Gastroesophageal sphincter (tissue), 4 donors: ENCODE data around the gene C2CD5. TPM values are rescaled to one million over a fixed set of nuclear protein-coding genes. Genes with fewer than 3 reads are reported as not detected.
A peak's percentile ranks its signal among the peaks of the same experiment; 100 is the strongest.

Source experiments
- ATAC-seq: fragments of 150-250 bp; one replicate; pipeline ENCODE4 v1.9.1; 2016; ENCODE audit warnings: mild to moderate bottlenecking, moderate library complexity
- H3K27ac ChIP-seq, 4 donors: fragments of 200-600 bp; sonication (generic) in 3 of 4; 1 replicate in 3 of 4; 2 replicates in 1 of 4; pipeline ENCODE4 v1.5.1; 2016 to 2019
- H3K27me3 ChIP-seq: fragments of 200-600 bp; sonication (generic); one replicate; pipeline ENCODE4 v1.5.1; 2019
- H3K36me3 ChIP-seq, 2 donors: fragments of 200-600 bp; sonication (generic); one replicate each; pipeline ENCODE4 v1.5.1; 2019; ENCODE audit warnings: control low read depth in 1 of 2
- H3K4me1 ChIP-seq, 3 donors: fragments of 200-600 bp; sonication (generic); 1 replicate in 2 of 3; 2 replicates in 1 of 3; pipeline ENCODE4 v1.5.1; 2016 to 2019; ENCODE audit warnings: control low read depth in 2 of 3
- H3K4me3 ChIP-seq, 2 donors: fragments of 200-600 bp; sonication (generic); one replicate each; pipeline ENCODE4 v1.5.1; 2019; ENCODE audit warnings: mild to moderate bottlenecking in 1 of 2, moderate library complexity in 1 of 2
- H3K9me3 ChIP-seq, 3 donors: fragments of 200-600 bp; sonication (generic); one replicate each; pipeline ENCODE4 v1.5.1; 2017 to 2019; ENCODE audit warnings: control low read depth in 2 of 3
- EP300 ChIP-seq: sonication (generic); formaldehyde crosslinking; IDR thresholded peaks from one replicate; pipeline ENCODE4 v1.6.1; 2017; ENCODE audit warnings: antibody characterized with exemption, mild to moderate bottlenecking
- POLR2A ChIP-seq, 2 donors: fragments of 450-650 bp; IDR thresholded peaks; one replicate each; pipeline ENCODE4 v1.6.1; 2017; ENCODE audit warnings: antibody characterized with exemption in 2 of 2, mild to moderate bottlenecking in 2 of 2, moderate library complexity in 1 of 2
- POLR2AphosphoS5 ChIP-seq: sonication (generic); formaldehyde crosslinking; IDR thresholded peaks from one replicate; pipeline ENCODE4 v1.6.1; 2017; ENCODE audit warnings: antibody characterized with exemption
- WGBS, 2 donors: methylation state at CpG; one replicate each; pipeline ENCODE4 v1.1.5; 2018; ENCODE audit warnings: low coverage in 1 of 2; 5-methylcytosine and 5-hydroxymethylcytosine counted together
- total RNA-seq, 4 donors: library from RNA; depleted of rRNA; stranded (reverse); fragments of >200 nt; gene quantifications; one replicate each; pipeline ENCODE4 v1.1.0, GENCODE V29; 2016
- TF ChIP-seq, protein P1 (sequence below), 4 experiments: fragments of 200-600 bp in 2 of 4; fragments of 450-650 bp in 2 of 4; sonication (generic) in 1 of 4; IDR thresholded peaks; one replicate each; pipeline ENCODE4 v1.5.1; 2017 to 2019; ENCODE audit warnings: antibody characterized with exemption in 4 of 4, mild to moderate bottlenecking in 2 of 4, moderate library complexity in 2 of 4

Gene C2CD5
- total RNA-seq, 4 donors from 2014 or later, result 18.9 to 72.8 (median 31.7) TPM

DNA sequence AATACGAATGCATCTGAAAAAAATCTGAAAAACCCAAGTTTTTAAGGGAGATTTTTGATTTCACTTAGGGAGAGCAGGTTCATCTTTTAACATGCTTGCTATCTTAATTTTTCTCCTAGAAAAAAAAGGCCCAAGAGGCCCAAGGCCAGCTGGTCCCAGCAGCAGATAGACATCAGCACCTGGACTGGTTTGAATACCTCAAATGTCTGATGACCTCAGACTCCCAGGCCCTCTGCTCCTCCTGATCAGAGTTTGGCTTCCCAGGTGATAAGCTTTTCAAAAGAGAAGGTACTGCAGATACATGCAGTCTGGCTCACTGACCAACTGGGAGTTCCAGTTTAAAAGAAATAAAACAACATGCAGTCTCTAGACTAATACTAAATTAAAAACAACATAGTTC is 82.6 kb downstream of the C2CD5 start:
- ATAC-seq, result no peak
- TF ChIP-seq EP300 (no peak), POLR2A (IDR thresholded peaks at IDR 0.05) (no peak), POLR2AphosphoS5 (no peak)
- TF ChIP-seq, protein P1, sequence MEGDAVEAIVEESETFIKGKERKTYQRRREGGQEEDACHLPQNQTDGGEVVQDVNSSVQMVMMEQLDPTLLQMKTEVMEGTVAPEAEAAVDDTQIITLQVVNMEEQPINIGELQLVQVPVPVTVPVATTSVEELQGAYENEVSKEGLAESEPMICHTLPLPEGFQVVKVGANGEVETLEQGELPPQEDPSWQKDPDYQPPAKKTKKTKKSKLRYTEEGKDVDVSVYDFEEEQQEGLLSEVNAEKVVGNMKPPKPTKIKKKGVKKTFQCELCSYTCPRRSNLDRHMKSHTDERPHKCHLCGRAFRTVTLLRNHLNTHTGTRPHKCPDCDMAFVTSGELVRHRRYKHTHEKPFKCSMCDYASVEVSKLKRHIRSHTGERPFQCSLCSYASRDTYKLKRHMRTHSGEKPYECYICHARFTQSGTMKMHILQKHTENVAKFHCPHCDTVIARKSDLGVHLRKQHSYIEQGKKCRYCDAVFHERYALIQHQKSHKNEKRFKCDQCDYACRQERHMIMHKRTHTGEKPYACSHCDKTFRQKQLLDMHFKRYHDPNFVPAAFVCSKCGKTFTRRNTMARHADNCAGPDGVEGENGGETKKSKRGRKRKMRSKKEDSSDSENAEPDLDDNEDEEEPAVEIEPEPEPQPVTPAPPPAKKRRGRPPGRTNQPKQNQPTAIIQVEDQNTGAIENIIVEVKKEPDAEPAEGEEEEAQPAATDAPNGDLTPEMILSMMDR (IDR thresholded peaks at IDR 0.05), result no peak
- no peak overlapping the region for H3K27ac ChIP-seq
- 88 to 100% methylated on average over 1 of the region's 1 CpG for WGBS, 2 donors
- H3K9me3 ChIP-seq, result no peaks in the 10 kb centered on the region
- H3K36me3 ChIP-seq, result peaks cover 0 to 3% of the 10 kb centered on the region in 2 donors
- no peaks in the 10 kb centered on the region for H3K4me1 ChIP-seq
- no peak overlapping the region for H3K4me3 ChIP-seq
- no peaks in the 10 kb centered on the region for H3K27me3 ChIP-seq

DNA sequence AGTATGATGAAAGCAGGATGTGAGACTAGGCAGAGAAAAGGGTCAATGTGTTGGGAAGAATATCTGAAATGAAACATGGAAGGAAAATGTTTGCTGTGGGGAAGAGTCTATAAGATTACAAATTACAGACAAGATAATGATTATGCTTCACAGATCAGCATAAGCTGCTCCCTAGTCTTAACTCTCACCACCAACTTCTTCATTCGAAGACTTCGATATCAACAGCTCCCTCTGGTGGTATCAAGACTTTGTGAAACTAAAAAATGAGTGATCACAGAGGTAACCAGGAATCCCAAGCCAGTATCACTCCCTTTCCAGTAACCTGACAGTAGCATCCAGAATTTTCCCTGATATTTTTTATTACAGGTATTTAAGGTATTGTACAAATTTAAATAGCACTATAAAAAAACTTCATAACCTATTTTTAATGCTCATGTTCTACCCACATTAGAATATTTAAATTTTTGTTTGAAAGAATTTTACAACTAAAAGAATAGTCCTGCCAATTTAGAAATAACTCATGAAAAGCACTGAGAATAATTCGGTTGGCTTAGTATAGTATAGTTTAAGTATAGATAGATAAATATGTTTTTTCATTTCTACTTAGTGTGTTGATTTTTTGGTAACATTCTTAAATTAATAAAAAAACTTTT is 84.4 kb downstream of the C2CD5 start:
- Histone ChIP-seq H3K9me3 (no peaks in the 10 kb centered on the region), H3K4me3 (no peak overlapping the region), H3K36me3 (peaks cover 0 to 5% of the 10 kb centered on the region in 2 donors), H3K27ac (no peak overlapping the region), H3K4me1 (no peaks in the 10 kb centered on the region), H3K27me3 (no peaks in the 10 kb centered on the region)
- TF ChIP-seq POLR2AphosphoS5 (no peak), EP300 (no peak), POLR2A (IDR thresholded peaks at IDR 0.05) (no peak)
- TF ChIP-seq, protein P1 (IDR thresholded peaks at IDR 0.05), result peak; percentile 44 to 64 (median 56)
- peak; percentile 50 for ATAC-seq
- WGBS, 2 donors, result 12 to 26% methylated on average over 3 of the region's 3 CpGs

DNA sequence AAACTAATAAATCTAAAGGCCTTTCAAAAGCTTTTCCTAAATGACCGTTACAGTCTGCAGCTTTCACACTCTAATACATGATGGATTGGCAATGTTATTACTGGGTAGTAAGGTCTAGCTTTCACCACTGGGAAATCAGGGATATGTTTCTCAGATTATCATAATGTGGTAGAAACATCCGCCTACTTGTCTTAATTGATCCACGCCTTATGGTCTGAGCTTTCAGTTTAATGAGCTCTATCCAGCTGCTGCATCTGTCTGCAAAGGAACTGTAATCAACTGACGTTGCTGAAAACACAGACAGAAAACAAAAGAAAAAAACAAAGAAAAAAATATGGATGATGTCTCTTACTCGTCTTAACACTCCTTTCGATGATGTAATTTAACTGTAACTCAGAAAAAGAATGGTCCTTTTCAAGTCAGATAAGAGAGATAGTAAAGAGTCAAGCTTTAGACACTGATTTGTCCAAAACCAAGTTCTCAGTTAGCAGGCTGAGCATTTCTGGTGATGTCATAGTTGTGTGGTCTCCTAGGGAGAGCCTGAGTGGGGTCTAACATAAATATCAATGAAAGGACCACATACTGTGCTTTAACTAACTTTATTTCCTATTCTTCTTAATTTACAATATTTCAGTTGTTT is 85.9 kb downstream of the C2CD5 start:
- Histone ChIP-seq H3K27ac (no peak overlapping the region), H3K9me3 (no peaks in the 10 kb centered on the region), H3K36me3 (peaks cover 0 to 10% of the 10 kb centered on the region in 2 donors), H3K4me3 (no peak overlapping the region), H3K4me1 (no peaks in the 10 kb centered on the region), H3K27me3 (no peaks in the 10 kb centered on the region)
- TF ChIP-seq POLR2A (IDR thresholded peaks at IDR 0.05), result no peak
- no peak for TF ChIP-seq EP300
- no peak for TF ChIP-seq POLR2AphosphoS5
- TF ChIP-seq, protein P1 (IDR thresholded peaks at IDR 0.05), result no peak
- ATAC-seq, result no peak
- 59 to 69% methylated on average over 5 to 6 of the region's 6 CpGs for WGBS, 2 donors

DNA sequence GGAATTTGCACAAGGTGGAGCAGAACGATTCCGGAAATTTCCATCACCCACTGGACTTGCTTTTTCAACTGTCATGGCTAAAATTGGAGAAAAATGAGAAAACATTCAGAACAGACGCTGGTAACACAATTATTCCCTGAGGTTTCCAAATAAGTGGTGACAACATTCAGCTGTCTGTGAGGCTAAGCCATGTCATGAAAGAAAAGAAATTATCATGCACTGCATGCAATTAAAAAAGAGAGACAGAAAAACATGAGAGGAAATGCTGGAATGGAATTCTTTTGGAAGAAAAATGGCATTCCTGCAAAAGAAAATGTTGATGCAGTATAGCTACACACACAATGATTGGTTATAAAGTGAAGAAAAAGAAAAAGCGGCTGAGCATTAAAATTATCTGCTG is 87.3 kb downstream of the C2CD5 start:
- ATAC-seq, result no peak
- 73 to 77% methylated on average over 3 to 4 of the region's 4 CpGs for WGBS, 2 donors
- H3K4me1 ChIP-seq, result no peaks in the 10 kb centered on the region

More for the DNA sequence above, 87.3 kb downstream of the C2CD5 start:
- Histone ChIP-seq H3K4me3 (no peak overlapping the region), H3K27ac (no peak overlapping the region), H3K36me3 (peaks cover 0 to 17% of the 10 kb centered on the region in 2 donors), H3K27me3 (no peaks in the 10 kb centered on the region), H3K9me3 (no peaks in the 10 kb centered on the region)
- no peak for TF ChIP-seq EP300
- TF ChIP-seq, protein P1 (IDR thresholded peaks at IDR 0.05), result no peak
- TF ChIP-seq POLR2A (IDR thresholded peaks at IDR 0.05), result no peak
- TF ChIP-seq POLR2AphosphoS5, result no peak
